ENCODE measurements around the gene AP3B1.

AP3B1 gene, protein sequence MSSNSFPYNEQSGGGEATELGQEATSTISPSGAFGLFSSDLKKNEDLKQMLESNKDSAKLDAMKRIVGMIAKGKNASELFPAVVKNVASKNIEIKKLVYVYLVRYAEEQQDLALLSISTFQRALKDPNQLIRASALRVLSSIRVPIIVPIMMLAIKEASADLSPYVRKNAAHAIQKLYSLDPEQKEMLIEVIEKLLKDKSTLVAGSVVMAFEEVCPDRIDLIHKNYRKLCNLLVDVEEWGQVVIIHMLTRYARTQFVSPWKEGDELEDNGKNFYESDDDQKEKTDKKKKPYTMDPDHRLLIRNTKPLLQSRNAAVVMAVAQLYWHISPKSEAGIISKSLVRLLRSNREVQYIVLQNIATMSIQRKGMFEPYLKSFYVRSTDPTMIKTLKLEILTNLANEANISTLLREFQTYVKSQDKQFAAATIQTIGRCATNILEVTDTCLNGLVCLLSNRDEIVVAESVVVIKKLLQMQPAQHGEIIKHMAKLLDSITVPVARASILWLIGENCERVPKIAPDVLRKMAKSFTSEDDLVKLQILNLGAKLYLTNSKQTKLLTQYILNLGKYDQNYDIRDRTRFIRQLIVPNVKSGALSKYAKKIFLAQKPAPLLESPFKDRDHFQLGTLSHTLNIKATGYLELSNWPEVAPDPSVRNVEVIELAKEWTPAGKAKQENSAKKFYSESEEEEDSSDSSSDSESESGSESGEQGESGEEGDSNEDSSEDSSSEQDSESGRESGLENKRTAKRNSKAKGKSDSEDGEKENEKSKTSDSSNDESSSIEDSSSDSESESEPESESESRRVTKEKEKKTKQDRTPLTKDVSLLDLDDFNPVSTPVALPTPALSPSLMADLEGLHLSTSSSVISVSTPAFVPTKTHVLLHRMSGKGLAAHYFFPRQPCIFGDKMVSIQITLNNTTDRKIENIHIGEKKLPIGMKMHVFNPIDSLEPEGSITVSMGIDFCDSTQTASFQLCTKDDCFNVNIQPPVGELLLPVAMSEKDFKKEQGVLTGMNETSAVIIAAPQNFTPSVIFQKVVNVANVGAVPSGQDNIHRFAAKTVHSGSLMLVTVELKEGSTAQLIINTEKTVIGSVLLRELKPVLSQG

GRCh38 chr5:78294248-78295034 lies at the start of gene AP3B1:
AP3B1 (minus strand) TSS chr5:78294698; CDS start chr5:78294579, 119 bp downstream.
- in situ Hi-C loops (cut with MboI; ENCODE audit: low sequenced_read_pairs), result no loop called here

- in situ Hi-C loops (cut with MboI; ENCODE audit: low sequenced_read_pairs), result no loop called here
These were observed 46.9 kb upstream of the AP3B1 start for GRCh38 chr5:78341440-78341839.

- in situ Hi-C loops (cut with MboI; ENCODE audit: low sequenced_read_pairs), result no loop called here
These were observed 45.3 kb upstream of the AP3B1 start for GRCh38 chr5:78339617-78340436.

DNA sequence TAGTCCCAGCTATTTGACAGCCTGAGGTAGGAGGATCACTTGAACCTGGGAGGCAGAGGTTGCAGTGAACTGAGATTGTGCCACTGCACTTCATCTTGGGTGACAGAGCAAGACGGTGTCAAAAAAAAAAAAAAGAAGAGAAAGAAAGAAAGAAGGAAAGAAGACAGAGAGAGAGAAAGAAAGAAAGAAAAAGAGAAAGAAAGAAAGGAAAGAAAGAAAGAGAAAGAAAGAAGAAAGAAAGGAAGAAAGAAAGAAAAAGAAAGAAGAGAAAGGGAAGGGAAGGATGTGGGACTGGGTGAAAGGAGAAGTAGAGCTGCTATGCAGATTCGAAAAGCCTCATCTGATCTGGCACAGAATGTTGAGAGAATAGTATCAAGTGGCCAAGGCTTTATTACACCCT lies 42.2 kb upstream of the AP3B1 start:
- in situ Hi-C loops (cut with MboI; ENCODE audit: low sequenced_read_pairs), result no loop called here

- in situ Hi-C loops (cut with MboI; ENCODE audit: low sequenced_read_pairs), result no loop called here
These were observed 41.5 kb upstream of the AP3B1 start for GRCh38 chr5:78335976-78336375.

DNA sequence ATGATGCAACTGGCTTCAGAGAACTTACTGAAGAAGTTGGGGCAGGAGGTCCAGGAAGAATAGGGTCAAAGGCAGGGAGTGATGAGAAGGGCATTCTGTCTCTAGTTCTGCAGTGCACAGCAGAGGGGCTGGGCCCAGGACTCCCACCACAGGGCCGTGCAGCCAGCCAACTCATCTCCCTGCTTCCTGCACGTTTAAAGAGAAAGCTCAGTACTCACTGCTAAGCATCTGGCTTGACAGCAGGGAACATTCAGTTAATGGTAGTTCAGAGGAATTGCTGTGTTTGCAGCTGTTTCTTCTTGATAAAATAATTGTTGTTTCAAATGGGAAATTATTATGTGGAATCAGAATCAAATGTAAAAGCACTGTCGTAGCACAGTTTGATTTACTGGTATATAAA lies 40.3 kb upstream of the AP3B1 start:
- in situ Hi-C loops (cut with MboI; ENCODE audit: low sequenced_read_pairs), result no loop called here

GRCh38 chr5:78331523-78332080 lies 37.1 kb upstream of the AP3B1 start:
- in situ Hi-C loops (cut with MboI; ENCODE audit: low sequenced_read_pairs), result no loop called here

DNA sequence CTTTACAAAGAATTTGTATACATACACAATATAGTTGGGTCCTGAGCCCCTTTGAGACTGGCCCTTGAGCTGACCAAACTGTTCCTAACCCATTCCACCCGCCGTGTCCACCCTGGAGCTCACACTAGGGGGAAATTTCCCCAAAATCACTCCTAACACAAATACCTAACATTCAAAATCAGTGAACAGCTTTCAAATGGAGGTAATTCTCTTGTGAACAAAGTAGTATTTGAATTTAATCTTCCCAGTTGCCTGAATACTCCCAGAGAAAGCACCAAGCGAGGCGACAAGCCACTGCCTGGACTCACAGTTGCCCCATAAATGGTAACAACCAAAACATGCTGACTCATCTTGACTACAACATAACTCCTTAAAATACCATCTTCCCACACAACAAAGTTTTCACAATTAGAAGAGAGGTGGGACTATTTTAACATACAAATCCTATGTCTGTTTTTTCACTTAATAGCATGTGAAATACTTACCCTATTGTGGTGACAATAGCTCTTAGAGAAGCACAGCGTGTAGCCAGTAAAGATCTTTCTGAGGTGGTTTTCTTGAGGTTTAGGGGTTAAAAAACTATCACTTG lies 34.2 kb upstream of the AP3B1 start:
- in situ Hi-C loops (cut with MboI; ENCODE audit: low sequenced_read_pairs), result no loop called here

DNA sequence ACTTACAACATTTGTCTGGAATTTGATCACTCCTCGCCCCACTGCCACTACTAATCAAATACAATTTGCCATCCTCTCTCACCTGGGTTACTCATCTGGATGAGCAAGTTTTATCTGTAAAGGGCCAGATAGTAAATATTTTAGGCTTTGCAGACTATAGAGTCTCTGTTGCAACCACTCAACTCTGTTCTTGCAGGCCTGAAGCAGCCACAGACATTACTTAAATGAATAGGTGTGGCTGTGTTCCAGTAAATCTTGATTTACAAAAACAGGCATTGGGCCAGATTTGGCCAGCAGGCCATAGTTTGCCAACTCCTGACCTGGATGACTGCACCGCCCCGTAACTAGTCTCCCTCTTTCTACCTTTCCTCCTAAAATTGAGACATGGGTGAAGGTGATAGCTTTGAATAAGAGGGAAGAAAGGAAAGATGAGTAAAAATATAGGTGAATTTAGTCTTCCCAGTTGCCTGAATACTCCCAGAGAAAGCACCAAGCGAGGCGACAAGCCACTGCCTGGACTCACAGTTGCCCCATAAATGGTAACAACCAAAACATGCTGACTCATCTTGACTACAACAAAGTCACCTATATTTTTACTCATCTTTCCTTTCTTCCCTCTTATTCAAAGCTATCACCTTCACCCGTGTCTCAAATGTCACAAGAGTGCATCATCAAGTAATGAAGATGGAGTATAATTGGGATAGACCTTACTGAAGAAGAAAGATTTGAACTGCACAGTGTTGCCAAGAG lies 33.4 kb upstream of the AP3B1 start:
- in situ Hi-C loops (cut with MboI; ENCODE audit: low sequenced_read_pairs), result no loop called here

- in situ Hi-C loops (cut with MboI; ENCODE audit: low sequenced_read_pairs), result no loop called here
These were observed 32.4 kb upstream of the AP3B1 start for GRCh38 chr5:78326930-78327329.

GRCh38 chr5:78323241-78323640 lies 28.7 kb upstream of the AP3B1 start:
- in situ Hi-C loops (cut with MboI; ENCODE audit: low sequenced_read_pairs), result no loop called here

DNA sequence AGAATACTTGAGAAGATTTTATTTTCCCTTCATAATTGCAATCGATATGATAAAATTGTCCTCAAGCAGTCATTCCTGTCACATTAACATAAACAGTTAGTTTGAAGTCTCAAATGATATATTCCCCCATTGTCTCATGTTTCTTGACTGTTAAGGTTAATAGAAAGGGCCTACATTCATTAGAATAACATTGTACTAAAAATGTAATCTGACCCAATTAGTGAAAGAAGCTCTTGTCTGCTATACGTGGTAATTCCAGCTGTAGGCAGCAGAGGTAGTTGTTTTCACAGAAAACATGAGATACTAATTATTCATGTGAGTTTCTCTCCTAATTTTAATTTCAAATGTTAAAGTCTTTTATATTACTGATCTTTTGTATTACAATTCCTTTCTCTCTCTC lies 25.9 kb upstream of the AP3B1 start:
- in situ Hi-C loops (cut with MboI; ENCODE audit: low sequenced_read_pairs), result no loop called here

- in situ Hi-C loops (cut with MboI; ENCODE audit: low sequenced_read_pairs), result no loop called here
These were observed 23.8 kb upstream of the AP3B1 start for GRCh38 chr5:78318337-78318736.

DNA sequence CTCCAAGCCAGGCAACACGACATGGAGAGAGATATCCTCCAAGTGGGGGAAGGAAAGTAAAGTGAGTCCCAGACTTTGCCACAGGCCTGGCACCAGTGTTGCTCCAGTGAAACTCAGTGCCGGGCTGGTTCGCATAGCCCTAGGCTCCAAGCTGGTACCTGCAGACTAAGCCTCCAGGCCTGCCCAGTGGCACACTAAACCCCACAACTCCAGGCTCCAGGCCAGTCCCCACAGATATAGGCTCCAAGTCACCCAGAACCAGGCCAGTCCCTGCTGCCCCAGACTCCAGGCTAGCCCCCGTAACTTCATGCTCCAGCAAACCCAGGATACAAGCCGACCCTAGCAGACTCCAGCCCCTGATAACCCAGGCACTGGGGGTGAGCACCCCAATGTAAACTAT lies 23.0 kb upstream of the AP3B1 start:
- in situ Hi-C loops (cut with MboI; ENCODE audit: low sequenced_read_pairs), result no loop called here

- in situ Hi-C loops (cut with MboI; ENCODE audit: low sequenced_read_pairs), result no loop called here
These were observed 14.2 kb upstream of the AP3B1 start for GRCh38 chr5:78308703-78309102.

DNA sequence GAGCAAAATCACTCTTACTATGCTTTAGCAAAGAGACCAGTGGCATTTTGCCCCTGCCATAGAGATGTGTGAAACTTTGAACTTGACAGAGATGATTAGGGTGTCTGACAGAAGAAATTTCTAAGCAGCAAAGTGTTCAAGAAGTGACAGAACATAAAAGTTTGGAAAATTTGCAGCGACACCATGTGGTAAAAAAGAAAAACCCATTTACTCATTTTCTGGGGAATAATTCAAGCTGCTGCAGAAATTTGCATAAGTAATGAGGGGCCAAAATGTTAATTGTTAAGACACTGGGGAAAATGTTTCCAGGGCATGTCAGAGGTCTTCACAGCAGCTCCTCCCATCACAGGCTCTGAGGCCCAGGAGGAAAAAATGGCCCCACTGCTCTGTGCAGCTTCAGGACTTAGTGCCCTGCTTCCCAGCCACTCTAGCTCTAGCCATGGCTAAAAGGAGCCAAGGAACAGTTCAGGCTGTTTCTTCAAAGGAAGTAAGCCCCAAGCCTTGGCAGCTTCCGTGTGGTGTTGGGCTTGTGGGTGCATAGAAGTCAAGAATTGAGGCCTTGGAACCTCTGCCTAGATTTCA lies 6.1 kb upstream of the AP3B1 start:
- in situ Hi-C loops (cut with MboI; ENCODE audit: low sequenced_read_pairs), result no loop called here

GRCh38 chr5:78295035-78295961 lies 800 bp upstream of the AP3B1 start:
- in situ Hi-C loops (cut with MboI; ENCODE audit: low sequenced_read_pairs), result no loop called here

All from HL-60/S4 (cell line).